ENCODE data around the gene PCYT2.
"Not testable (repeated sequence)": the region's sequence is repeated elsewhere in the genome, so short reads cannot be mapped to it uniquely, and the experiment has no call there.

Gene PCYT2

DNA sequence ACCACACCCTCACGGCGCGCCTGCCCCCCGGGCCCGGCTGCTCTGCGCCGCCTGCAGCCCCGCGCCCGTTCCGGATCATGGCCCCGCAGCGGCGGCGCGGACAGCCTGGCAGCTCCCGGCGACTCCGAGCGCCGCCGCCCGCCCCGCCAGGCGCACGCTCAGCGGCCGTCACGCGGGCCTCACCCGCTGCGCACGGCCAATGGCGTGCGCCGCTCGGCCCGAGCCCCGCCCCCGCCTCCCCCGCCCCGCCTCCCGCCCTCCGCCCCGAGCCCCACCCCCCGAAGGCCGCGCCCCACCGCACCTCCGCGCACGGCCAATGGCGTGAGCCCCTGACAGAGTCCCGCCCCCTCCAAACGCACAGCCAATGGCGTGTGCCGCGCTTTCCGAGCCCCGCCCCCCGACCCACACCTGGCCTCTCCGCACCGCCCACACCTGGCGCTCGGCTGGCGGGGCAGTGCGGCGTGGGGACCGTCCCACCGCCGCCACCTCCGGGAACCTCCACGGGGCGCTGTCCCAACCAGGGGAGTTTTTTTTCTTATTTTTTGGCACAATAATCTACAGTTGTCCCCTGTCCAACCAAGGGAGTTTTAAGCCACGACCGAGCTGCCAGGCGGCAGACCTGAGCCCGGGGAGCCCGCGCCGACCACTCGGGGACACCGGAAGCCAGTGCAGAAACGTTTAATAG lies at the start of gene PCYT2:
PCYT2 (minus strand) TSS at position 123 of the 685 bp plus-strand sequence; CDS start at position 79, 44 bp downstream.
- DNase-seq: peak; percentile 94

GRCh38 chr17:81960130-81960958 lies 49.1 kb upstream of the PCYT2 start:
- no peak for DNase-seq

DNA sequence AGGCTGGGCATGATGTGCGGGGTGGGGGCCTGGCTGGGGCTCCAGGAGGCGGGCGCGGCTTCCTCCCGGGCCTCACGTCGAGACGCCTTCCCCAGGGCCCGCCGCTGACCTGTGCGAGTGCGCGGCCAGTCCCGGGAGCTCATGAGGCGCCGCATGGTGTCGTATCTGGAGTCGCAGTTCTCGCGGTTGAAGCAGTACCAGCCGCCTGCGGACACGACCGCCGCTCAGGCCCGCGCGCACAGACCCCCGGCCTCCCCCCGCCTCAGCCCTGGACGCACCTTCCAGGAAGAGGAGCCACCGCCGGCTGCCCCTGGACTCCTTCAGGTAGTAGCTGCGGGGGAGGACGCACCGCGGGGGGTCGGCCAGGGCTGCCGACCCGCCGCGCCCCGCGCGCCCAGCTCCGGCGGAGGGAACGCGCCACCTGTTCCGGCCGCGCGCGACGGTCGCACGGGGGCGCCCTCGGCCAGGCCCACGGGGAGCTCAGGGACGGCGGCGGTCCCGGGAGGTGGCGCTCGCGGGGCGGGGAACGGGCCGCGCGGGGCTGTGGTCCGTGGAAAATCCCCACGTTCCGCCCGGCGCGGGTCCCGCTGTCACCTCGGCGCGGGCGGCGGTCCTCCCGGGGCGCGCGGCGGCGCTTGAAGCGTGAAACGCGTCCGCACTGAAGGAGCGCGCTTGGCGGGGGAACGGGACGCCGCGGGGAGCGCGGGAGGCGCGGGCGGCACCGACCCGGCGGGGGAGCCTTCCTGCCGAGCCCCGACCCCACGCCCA lies 48.3 kb upstream of the PCYT2 start:
- DNase-seq: peak; percentile 71

DNA sequence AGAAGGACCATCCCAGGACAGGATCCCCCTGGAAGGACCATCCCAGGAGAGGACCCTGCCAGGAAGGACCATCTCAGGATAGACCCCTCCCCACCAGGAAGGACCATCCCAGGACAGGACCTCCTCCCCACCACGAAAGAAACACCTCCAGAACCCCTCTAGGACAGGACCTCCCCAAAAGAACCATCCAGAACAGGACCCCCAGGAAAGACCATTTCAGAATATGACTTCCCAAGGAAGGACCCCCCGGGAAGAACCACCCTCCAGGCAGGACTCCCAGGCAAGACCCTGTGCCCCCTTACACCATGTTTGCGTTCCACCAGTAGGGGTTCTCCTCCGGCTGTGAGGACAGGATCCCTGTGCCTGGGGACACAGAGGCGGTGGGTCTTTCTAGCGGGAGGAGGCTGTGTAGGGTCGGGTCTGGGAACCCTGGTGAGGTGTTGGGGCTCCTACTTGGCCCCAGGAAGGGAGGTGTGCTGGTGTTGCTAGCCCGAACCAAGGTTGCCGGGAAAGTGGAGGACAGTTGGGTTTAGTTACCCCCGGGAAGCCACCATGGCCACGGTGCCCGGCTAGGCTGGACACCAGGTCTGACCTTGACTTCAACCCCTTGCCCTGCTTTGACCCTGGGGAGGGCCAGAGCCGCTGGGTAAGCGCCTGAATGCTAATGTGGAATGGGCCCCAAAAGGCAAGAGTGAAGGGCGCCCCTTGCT lies 47.6 kb upstream of the PCYT2 start:
- DNase-seq: no peak

GRCh38 chr17:81957691-81958432 lies 46.7 kb upstream of the PCYT2 start:
- no peak for DNase-seq

DNA sequence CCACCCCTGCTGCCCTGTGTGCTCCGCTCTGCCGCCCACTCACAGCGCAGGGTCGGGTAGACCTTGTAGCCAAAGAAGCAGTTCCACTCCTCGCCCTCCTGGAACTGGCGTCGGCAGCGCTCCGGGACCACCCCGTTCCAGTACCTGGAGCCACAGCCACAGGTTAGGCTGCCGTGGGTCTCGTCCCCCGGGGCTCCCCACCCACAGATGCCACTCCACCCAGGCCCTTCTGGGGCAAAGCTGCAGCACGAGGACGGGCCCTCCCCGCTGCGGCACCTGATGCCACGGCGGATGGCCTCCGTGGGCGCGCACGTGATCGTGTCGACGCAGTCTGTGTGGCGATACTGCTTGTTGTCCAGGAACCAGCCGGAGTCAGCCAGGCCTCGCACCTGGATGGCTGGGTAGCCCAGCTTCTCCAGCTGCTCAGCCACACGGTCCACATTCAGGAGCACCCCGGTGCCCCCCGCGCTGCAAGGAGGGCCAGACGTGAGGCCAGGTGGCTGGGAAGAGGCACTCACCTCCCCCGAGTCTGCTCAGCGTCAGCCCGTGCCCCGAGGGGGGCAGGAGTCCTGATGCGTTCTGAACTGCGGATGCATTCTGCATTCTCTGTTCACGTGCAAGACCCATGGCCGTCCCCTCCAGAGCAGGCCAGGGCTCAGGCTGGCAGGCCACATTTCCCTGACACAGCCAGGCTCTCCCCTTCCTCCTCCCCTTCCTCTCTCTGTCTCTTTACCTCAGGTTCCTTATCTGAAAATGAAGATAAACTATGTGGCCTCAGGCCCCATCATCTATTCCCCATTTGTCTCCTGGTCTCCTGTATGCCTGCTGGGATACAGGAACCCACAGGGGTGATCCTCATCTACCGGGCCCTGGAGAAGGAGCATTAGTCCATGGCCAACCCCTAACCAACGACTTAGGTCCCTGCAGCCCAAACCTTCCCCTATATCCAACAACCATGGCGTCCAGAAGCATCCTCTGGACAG lies 45.7 kb upstream of the PCYT2 start:
- no peak for DNase-seq

GRCh38 chr17:81955756-81956544 lies 44.8 kb upstream of the PCYT2 start:
- no peak for DNase-seq

DNA sequence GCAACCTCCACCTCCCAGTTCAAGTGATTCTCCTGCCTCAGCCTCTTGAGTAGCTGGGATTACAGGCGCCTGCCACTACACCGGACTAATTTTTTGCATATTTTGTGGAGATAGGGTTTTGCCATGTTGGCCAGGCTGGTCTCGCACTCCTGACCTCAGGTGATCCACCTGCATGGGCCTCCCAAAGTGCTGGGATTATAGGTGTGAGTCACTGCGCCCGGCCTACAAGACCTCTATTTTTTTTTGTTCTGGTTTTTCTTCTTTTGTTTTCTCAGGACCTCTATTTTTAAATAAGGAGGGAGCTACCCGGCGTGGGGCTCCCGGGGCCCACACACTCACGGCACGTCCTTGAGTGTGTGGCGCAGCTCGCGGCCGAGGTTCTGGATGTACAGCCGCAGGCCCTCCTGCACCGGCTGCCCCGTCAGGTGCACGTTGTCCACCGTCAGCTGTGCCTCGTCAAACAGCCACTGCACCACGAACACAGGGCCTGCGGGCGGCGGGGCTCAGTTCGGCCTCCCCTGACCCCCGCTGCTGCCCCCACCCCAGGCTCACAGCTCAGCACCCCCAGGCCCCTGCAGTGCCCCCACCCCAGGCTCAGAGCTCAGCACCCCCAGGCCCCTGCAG lies 44.0 kb upstream of the PCYT2 start:
- DNase-seq: no peak

DNA sequence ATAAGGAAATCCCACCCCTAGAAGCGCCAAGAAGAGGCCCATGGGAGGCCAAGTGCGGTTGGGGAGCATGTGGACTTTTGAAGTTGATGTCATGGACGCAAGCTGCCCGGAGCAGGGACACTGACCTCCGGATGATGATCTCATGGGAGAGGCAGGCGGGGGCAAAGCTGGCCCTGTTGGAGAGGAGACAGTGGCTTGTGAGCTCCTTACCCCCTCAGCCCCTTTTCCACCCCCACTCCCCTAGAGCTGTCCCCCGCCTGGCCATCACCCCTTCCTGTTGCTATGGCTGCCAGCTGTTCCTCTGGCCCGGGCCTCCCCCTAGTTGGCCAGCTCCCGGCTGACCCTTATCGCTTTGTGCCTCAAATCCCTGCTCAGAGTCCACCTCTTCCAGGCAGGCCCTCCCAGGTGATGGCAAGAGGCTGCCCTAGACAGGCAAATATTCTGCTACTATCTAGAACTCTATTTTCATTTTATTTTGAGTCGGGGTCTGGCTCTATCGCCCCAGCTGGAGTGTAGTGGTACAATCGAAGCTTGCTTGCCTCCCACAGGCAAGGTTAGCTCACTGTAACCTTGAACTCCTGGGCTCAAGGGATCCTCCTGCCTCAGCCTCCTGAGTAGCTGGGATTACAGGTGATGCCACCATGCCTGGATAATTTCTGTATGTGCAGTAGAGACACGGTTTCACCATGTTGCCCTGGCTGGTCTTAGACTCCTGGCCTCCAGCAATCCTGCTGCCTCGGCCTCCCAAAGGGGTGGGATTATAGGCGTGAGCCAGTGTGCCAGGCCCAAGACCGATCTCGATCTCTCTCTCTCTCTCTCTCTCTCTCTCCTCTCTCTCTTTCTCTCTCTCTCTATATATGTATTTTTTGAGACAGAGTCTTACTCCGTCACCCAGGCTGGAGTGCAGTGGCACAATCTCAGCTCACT lies 43.2 kb upstream of the PCYT2 start:
- DNase-seq: no peak

- not testable (repeated sequence) for DNase-seq
Observed at GRCh38 chr17:81953443-81953842, 42.2 kb upstream of the PCYT2 start.

DNA sequence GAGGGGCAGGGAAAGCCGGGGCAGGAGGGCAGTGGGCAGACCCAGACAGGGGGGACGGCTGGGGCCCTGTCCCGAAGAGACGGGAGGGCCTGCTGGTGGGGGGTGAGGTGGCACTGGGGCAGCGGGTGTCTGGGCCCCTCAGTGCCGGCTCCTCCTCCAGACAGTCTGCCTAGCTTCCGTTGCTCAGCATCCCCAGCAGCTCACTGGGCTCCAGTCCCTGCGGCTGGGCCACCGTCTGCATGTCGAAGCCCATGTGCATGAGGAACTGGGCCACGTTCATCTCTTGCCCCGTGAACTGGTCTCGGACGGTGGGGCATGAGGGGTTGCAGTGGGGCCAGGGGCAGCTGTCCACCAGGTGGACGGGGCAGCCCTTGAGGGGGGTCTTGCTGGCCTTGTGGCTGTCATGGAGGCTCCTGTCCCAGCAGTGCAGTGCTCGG lies 41.6 kb upstream of the PCYT2 start:
- DNase-seq: no peak

DNA sequence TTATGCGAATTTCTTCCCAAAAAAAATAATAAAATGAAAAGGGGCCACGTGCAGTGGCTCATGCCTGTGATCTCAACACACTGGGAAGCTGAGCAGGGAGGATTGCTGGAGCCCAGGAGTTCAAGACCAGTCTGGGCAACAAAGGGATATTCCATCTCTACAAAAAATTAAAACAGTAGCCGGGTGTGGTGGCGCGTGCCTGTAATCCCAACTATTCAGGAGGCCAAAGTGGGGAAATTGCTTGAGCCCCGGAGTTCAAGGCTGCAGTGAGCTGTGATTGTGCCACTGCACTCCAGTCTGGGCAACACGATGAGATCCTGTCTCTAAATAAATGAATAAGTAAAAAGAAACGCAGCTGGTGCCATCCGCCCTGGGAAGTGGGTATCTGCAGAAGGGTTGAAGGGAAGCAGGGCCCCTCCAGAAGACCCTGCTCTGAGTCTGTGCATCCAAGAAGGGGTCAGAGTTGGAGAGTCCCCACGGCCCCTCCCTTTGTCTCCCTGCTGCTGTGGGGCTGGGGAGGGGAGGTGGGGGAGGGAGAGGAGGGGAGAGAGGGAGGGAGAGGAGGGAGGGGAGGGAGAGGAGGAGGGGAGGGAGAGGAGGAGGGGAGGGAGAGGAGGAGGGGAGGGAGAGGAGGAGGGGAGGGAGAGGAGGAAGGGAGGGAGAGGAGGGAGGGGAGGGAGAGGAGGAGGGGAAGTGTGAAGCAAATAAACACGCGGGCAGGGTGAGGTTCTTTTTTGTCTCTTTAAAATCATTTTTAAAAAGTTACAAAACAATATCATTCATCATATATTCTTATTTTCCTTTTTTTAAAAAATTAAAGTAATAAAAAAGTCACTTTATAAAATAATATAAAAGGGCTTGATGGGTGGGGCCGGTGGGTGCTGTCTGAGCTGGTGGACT lies 40.8 kb upstream of the PCYT2 start:
- DNase-seq: no peak

GRCh38 chr17:81950501-81950900 lies 39.3 kb upstream of the PCYT2 start:
- no peak for DNase-seq

- DNase-seq: no peak
Observed at GRCh38 chr17:81948635-81949378, 37.6 kb upstream of the PCYT2 start.

GRCh38 chr17:81947189-81947588 lies 36.0 kb upstream of the PCYT2 start, which contains the start of gene MYADML2:
Gene MYADML2 (minus strand): TSS chr17:81947233. CDS start chr17:81941741, 5,492 bp downstream.
- DNase-seq: no peak

DNA sequence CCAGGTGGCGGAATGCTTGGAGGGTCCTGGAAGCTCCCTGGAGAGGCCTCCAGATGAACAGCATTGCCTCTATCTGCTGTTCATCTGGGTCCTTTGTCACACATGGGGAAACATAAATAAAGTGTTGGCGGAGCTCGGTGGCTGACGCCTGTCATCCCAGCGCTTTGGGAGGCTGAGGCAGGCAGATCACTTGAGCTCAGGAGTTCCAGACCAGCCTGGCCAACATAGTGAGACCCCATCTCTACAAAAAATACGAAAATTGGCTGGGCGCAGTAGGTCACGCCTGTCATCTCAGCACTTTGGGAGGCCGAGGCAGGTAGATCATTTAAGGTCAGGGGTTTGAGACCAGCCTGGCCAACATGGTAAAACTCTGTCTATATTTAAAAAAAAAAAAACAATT lies 33.7 kb upstream of the PCYT2 start:
- DNase-seq: no peak

All from hematopoietic multipotent progenitor cell treated with erythropoietin and hydrocortisone succinate and interleukin-3 and kit ligand, for 6 days (in vitro differentiated cells).